Uterus (tissue), 4 donors: ENCODE results near the gene DERL3. TPM values are rescaled to one million over a fixed set of nuclear protein-coding genes. Genes with fewer than 3 reads are reported as not detected.
A peak's percentile ranks its signal among the peaks of the same experiment; 100 is the strongest.

Source experiments
- DNase-seq, 2 donors: peaks; one replicate each; pipeline ENCODE4 v3.0.0-alpha.2; 2019 to 2020
- H3K27ac ChIP-seq, 2 donors: fragments of 200-600 bp; sonication (generic); 1 replicate in 1 of 2; 2 replicates in 1 of 2; pipeline ENCODE4 v1.5.1; 2016 to 2018
- H3K27me3 ChIP-seq, 2 donors: fragments of 200-600 bp; sonication (generic); one replicate each; pipeline ENCODE4 v1.5.1; 2018 to 2019; ENCODE audit warnings: control low read depth in 1 of 2
- H3K36me3 ChIP-seq, 2 donors: fragments of 200-600 bp; sonication (generic); one replicate each; pipeline ENCODE4 v1.5.1; 2019; ENCODE audit warnings: control low read depth in 1 of 2
- H3K4me1 ChIP-seq, 2 donors: fragments of 200-600 bp; sonication (generic); one replicate each; pipeline ENCODE4 v1.5.1; 2018 to 2019; ENCODE audit warnings: control low read depth in 1 of 2
- H3K4me3 ChIP-seq, 2 donors: fragments of 200-600 bp; sonication (generic); 1 replicate in 1 of 2; 2 replicates in 1 of 2; pipeline ENCODE4 v1.5.1; 2018 to 2019; ENCODE audit warnings: mild to moderate bottlenecking in 1 of 2
- H3K9me3 ChIP-seq, 2 donors: fragments of 200-600 bp; sonication (generic); one replicate each; pipeline ENCODE4 v1.5.1; 2019; ENCODE audit warnings: control low read depth in 1 of 2
- POLR2A ChIP-seq, 2 donors: fragments of 450-650 bp; IDR thresholded peaks; one replicate each; pipeline ENCODE4 v1.6.1; 2016; ENCODE audit warnings: antibody characterized with exemption in 2 of 2, mild to moderate bottlenecking in 1 of 2, moderate library complexity in 1 of 2
- intact Hi-C: fragments of 100-400 bp; cut with DNase I; formaldehyde crosslinking; loops from one replicate; pipeline ENCODE4 v1.15.1; 2023; ENCODE audit warnings: low total_unique reads
- small RNA-seq: library from RNA; depleted of rRNA; stranded (forward); fragments of <200 nt; gene quantifications from one replicate; pipeline ENCODE3, GENCODE V24; 2016
- total RNA-seq, 4 donors: library from RNA; depleted of rRNA in 3 of 4; stranded (reverse); fragments of >200 nt in 3 of 4; gene quantifications; one replicate each; pipeline versions ENCODE4 v1.1.0 to v1.2.4, GENCODE V29; 2014 to 2023
- TF ChIP-seq, protein P1 (sequence below), 4 experiments: fragments of 200-600 bp in 2 of 4; fragments of 450-650 bp in 2 of 4; sonication (generic) in 2 of 4; IDR thresholded peaks; one replicate each; pipeline ENCODE4 v1.5.1; 2016 to 2019; ENCODE audit warnings: antibody characterized with exemption in 4 of 4, mild to moderate bottlenecking in 2 of 4, moderate library complexity in 1 of 4
- donor health status: DM: yes; HTN: yes; CAD: no.

The DERL3 gene
- total RNA-seq, 4 donors from 2014 or later: 0.95 to 1.2 TPM; not detected in 2

DNA sequence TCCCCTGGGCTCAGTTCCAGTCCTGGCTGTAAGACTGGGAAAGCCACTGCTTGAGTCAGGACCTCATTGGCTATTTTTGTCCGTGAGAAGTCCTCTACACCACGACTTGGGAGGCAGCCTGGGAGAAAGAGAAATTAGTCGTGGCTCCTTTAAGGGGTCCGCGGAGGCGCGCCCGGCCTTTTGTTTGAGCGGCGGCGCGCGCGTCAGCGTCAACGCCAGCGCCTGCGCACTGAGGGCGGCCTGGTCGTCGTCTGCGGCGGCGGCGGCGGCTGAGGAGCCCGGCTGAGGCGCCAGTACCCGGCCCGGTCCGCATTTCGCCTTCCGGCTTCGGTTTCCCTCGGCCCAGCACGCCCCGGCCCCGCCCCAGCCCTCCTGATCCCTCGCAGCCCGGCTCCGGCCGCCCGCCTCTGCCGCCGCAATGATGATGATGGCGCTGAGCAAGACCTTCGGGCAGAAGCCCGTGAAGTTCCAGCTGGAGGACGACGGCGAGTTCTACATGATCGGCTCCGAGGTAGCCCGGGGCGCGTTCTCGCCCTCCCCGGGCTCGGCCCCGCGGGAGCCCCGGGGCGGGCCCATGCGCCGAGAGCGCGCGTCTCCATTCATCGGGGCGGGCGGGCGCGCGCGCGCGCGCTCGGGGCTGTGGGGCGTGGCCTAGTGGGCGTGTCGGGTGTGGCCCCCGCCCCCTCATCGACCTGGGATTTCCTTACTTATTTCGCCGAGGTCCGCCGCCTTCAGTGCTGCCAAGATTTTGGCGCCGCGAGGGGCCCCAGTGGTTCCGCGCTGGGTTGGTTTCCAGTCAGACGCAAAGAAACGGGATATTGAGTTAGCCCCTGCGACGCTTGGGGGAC lies 51.8 kb downstream of the DERL3 start, which contains the start of gene SMARCB1:
Gene SMARCB1 (plus strand): TSS at position 215 of the 848 bp plus-strand sequence. CDS start 204 bp downstream, at position 419.
- intact Hi-C loops: no loop called here
- peaks cover 16 to 19% of the 10 kb centered on the region in 2 donors for H3K4me1 ChIP-seq

DNA sequence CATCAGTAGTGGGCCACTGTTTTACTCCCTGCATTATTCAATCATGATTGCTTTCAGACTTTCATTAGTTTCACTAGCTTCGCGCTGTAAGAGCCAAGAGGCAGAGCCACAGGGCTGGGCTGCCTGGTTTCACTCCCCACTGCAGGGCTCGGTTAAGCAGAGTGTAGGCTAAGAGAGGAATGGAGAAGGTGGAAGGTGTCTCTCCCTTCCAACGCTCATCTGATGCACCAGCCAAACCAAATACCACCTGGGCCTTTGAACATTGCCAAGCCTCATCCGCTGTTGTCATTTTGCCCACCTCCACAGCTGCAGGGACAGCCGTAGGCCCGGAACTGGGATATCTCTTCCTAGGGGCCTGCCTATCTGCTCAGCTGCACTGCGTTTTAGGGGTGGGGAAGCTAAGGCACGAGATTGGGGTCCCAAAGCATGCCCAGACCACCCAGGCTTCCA lies 52.5 kb downstream of the DERL3 start:
- no peak for DNase-seq
- intact Hi-C loops: no loop called here
- Histone ChIP-seq H3K4me1 (peaks cover 13 to 16% of the 10 kb centered on the region in 2 donors), H3K36me3 (no peaks in the 10 kb centered on the region), H3K27ac (peak overlapping the region; percentile 100), H3K4me3 (peak overlapping the region; percentile 82 to 96), H3K9me3 (no peaks in the 10 kb centered on the region), H3K27me3 (no peaks in the 10 kb centered on the region)
- TF ChIP-seq POLR2A (IDR thresholded peaks at IDR 0.05): no peak
- TF ChIP-seq, protein P1, sequence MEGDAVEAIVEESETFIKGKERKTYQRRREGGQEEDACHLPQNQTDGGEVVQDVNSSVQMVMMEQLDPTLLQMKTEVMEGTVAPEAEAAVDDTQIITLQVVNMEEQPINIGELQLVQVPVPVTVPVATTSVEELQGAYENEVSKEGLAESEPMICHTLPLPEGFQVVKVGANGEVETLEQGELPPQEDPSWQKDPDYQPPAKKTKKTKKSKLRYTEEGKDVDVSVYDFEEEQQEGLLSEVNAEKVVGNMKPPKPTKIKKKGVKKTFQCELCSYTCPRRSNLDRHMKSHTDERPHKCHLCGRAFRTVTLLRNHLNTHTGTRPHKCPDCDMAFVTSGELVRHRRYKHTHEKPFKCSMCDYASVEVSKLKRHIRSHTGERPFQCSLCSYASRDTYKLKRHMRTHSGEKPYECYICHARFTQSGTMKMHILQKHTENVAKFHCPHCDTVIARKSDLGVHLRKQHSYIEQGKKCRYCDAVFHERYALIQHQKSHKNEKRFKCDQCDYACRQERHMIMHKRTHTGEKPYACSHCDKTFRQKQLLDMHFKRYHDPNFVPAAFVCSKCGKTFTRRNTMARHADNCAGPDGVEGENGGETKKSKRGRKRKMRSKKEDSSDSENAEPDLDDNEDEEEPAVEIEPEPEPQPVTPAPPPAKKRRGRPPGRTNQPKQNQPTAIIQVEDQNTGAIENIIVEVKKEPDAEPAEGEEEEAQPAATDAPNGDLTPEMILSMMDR (IDR thresholded peaks at IDR 0.05): no peak

More for the DNA sequence above, 51.8 kb downstream of the DERL3 start, which contains the start of gene SMARCB1:
- peak; percentile 93 to 94 for DNase-seq
- no peaks in the 10 kb centered on the region for H3K27me3 ChIP-seq
- peak; percentile 53 to 88 for TF ChIP-seq POLR2A (IDR thresholded peaks at IDR 0.05)
- TF ChIP-seq, protein P1 (IDR thresholded peaks at IDR 0.05): peak in 2 of 4 experiments; percentile 2 to 7
- H3K27ac ChIP-seq: peak within 1 kb of the TSS; percentile 100
- H3K4me3 ChIP-seq: peak within 1 kb of the TSS; percentile 82 to 96
- no peaks in the 10 kb centered on the region for H3K36me3 ChIP-seq
- H3K9me3 ChIP-seq: no peaks in the 10 kb centered on the region

Small RNAs within 50 kb of the gene (small RNA-seq; reads per million reads assigned to genes)
- gene RN7SL268P: not detected

Other genes starting within 250 kb of the DERL3 start
- gene DRICH1, start 206.7 kb downstream of the DERL3 start, total RNA-seq: 1 to 10 TPM in 1 of 4 donors, not detected in 3; 1.4 TPM
- under 1 TPM in 1 of 4 donors, not detected in 3; 0.21 TPM for gene RGL4, start 148.0 kb downstream of the DERL3 start, total RNA-seq
- 10 to 100 TPM in 1 of 4 donors, 1 to 10 TPM in 3; 3.6 to 13.8 (median 6.2) TPM for gene ZNF70, start 87.9 kb downstream of the DERL3 start, total RNA-seq
- gene VPREB3, start 84.6 kb downstream of the DERL3 start, total RNA-seq: not detected
- gene C22orf15, start 76.0 kb downstream of the DERL3 start, total RNA-seq: under 1 TPM in 2 of 4 donors, not detected in 2; 0.41 to 0.55 TPM
- 10 to 100 TPM in 1 of 4 donors, under 1 TPM in 1, not detected in 2; 0.88 to 21.0 TPM for gene CHCHD10, start 71.0 kb downstream of the DERL3 start, total RNA-seq
- 10 to 100 TPM in 1 of 4 donors, 1 to 10 TPM in 2, not detected in 1; 7.6 to 35.8 (median 8.7) TPM for gene MMP11, start 66.2 kb downstream of the DERL3 start, total RNA-seq
- gene SMARCB1, start 52.0 kb downstream of the DERL3 start, total RNA-seq: 10 to 100 TPM; 39.1 to 64.4 (median 51.6) TPM
- 10 to 100 TPM in 3 of 4 donors, under 1 TPM in 1; under 0.01 to 63.3 (median 15.0) TPM for gene SLC2A11, start 18.9 kb upstream of the DERL3 start, total RNA-seq
- 100 to 1,000 TPM in 2 of 4 donors, 10 to 100 TPM in 2; 77.1 to 189 (median 124) TPM for gene MIF, start 55.4 kb upstream of the DERL3 start, total RNA-seq
- 1 to 10 TPM; 2.1 to 7.6 (median 4.9) TPM for gene GSTT2B, start 122.2 kb upstream of the DERL3 start, total RNA-seq
- gene DDTL, start 127.9 kb upstream of the DERL3 start, total RNA-seq: 1 to 10 TPM in 1 of 4 donors, under 1 TPM in 2, not detected in 1; 0.26 to 3.4 (median 0.48) TPM
- gene DDT, start 135.4 kb upstream of the DERL3 start, total RNA-seq: 10 to 100 TPM; 26.5 to 58.7 (median 48.0) TPM
- not detected for gene GSTT2, start 141.1 kb upstream of the DERL3 start, total RNA-seq
- gene GSTT4, start 166.4 kb upstream of the DERL3 start, total RNA-seq: not detected
- 10 to 100 TPM; 10.2 to 86.5 (median 39.8) TPM for gene CABIN1, start 172.3 kb upstream of the DERL3 start, total RNA-seq